Hindlimb muscle (tissue), 1 donor: ENCODE measurements around the gene RELL2. TPM values are rescaled to one million over a fixed set of nuclear protein-coding genes. Genes with fewer than 3 reads are reported as not detected.

Experiments used
- DNase-seq: peaks from one replicate; pipeline ENCODE4 v3.0.0-alpha.2; 2013
- polyA plus RNA-seq: library from polyadenylated mRNA; unstranded; fragments of 120-200 nt; gene quantifications from one replicate; pipeline ENCODE4 v1.2.1, GENCODE V29; 2013; ENCODE audit not compliant: insufficient read length

RELL2 gene
- polyA plus RNA-seq, 1 donor, result 0.12 TPM

DNA sequence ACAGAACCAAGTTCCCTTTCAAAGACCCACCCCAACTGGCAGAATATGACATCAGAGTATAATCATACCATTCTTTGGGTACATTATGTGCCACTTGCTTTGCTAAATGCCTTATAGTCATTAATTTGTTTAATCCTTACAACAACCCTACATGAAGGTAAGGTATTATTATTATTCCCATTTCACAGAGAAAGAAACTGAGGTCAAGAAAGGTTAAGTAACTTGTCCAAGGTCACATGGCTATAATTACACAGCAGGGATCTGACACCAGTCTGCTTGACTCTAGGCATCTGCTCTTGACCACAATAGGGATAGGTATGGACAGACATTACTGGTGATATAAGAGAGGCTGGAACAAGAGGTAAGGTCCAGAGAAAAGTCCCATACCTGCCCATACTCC is 13.2 kb downstream of the RELL2 start:
- DNase-seq, result no peak

GRCh38 chr5:141650851-141651727 is 14.3 kb downstream of the RELL2 start, which contains the start of gene FCHSD1:
FCHSD1 (minus strand) TSS chr5:141651418; CDS start chr5:141651368, 50 bp downstream.
- peak; percentile 74 for DNase-seq

GRCh38 chr5:141651728-141652105 is 14.9 kb downstream of the RELL2 start:
- DNase-seq, result no peak

GRCh38 chr5:141654298-141654697 is 17.5 kb downstream of the RELL2 start:
- no peak for DNase-seq

GRCh38 chr5:141655020-141655419 is 18.2 kb downstream of the RELL2 start:
- DNase-seq, result no peak

- no peak for DNase-seq
Measured at GRCh38 chr5:141656396-141656795, 19.6 kb downstream of the RELL2 start.

- no peak for DNase-seq
Measured at GRCh38 chr5:141657404-141657803, 20.6 kb downstream of the RELL2 start.

DNA sequence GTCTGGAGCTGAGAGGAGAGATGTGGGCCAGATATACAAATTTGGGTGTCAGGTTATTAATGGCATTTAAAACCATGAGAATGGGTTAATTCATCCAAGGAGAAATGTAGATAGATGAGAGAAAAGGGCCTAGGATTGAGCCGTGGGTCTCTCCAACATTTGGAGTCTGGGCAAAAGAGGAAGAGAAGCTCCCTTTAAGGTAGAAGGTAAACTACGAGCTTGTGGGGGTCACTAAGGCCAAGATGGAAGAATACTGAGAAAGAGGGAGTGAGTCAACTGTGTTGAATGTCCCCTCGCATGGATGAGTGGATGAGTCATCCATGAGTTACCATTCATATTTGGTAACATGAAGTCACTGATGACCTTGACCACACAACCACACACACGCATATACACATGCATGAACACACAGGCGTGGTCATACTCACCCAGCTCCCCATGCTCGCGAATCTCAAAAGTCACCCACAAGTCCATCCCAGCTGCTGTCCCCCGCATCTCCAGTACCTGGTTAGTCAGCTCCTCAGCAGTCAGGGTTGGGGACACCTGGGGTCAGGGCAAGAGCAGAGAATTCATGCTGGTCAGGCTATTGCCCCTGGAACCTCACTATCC is 21.2 kb downstream of the RELL2 start:
- no peak for DNase-seq

GRCh38 chr5:141662028-141662427 is 25.2 kb downstream of the RELL2 start:
- no peak for DNase-seq

GRCh38 chr5:141663506-141663905 is 26.7 kb downstream of the RELL2 start:
- DNase-seq, result no peak

DNA sequence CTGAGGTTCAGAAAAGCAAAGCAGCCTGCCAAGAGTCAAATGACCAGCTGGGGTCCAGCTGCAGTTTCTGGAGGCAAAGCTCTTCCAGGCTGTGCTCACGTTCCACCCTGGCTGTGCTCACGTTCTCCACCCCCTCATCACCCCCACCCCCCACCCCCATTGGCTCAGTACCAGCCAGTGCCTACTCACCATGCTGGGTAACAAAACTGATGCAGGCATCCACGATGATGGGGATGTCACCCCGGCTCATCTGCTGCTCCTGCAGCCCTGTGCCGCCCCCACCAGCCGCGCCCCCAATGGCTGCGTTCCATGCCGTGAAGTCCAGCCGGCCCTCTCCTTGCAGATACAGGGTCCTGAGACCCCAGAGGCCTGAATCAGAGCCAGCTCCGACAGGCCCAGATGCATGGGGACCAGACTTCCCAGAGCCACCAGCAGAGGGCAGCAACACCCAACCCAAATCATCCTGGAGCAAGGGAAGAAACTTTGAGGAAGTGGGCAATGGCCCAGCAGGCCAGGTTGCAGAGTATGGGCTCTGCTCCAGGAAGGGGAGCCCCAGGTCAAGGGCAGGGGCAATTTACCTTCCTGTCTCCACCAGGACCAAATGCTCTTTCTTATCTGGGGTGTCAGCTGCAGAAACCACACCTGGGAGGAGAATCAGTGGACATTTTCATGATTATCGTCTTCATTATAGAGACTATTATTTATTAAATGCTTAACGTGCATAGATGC is 28.1 kb downstream of the RELL2 start:
- DNase-seq, result peak; percentile 67

- no peak for DNase-seq
Measured at GRCh38 chr5:141665995-141666940, 29.5 kb downstream of the RELL2 start.

GRCh38 chr5:141668601-141669265 is 31.9 kb downstream of the RELL2 start:
- no peak for DNase-seq

DNA sequence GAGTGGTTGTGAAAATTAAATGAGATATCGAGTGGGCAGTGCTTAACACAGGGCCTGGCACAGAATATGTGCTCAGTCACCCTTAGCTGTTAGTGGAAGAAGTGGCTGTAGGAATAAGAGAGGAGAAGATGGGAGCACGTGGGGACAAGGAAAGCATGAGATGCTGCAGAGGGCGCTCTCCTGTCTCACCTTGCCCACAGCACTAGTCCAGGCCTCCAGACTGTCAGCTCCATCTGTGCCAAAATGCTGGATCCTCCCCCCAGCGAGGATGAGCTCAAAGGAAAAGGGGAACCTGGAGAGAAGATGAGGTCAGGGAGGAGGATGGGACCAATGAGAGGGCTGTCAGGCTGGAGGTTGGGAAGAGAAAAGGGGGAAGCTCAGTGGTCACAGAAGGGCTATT is 32.7 kb downstream of the RELL2 start:
- no peak for DNase-seq

DNA sequence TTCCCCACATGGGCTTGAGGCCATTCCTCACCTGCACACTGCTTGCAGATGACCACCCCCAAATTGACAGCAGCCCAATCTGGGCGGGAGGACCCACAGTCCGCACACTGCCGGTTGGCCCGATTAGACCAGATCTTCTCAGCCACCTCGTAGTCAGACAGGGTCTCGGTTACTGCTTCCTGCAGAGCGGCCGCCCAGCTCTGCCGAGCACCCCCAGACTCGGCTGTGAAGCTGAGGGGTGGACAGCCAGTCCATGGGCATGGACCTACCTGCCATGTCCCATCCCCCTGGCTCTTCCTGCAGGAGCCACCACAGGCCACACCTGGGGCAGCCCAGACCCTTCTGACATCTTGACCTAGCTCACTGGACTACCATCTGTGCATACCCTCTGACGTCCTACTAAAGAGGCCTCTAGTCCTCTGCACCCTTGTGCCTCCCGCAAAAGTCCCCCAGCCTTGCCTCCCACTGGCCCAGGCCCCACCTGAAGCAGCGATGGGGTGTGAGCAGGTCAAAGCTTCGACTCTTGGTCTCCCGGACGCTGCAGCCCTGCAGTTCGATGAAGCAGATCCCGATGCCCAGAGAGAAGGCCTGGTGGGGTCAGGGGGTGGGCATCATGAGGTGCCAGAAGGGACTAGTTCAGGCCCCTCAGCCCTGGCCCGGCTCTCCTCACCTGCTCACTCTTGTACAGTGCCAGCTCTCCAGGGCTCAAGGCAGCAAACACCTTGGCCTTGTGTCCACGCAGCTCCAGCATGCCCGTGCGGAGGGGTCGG is 35.5 kb downstream of the RELL2 start:
- DNase-seq, result no peak

- DNase-seq, result no peak
Measured at GRCh38 chr5:141672841-141673813, 36.3 kb downstream of the RELL2 start.

DNA sequence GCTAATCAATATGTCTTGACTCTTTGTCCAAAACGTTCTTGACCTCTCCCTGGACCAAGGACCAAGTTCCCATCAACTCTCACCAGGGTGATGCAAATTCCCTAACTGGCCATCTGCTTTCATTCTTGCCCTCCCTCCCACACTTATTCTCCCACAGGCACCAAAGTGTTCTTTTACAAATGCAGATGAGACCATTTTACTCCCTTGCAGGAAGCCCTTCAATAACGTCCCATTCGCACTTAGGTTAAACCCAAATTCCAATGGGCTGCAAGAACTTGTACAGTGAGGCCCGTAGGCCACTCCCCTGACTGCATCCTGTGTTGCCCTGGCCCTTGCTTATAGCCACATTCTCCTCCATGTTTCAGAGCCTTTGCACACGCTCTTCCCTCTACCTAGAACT is 38.0 kb downstream of the RELL2 start:
- DNase-seq, result no peak

GRCh38 chr5:141675672-141676071 is 38.9 kb downstream of the RELL2 start:
- no peak for DNase-seq

DNA sequence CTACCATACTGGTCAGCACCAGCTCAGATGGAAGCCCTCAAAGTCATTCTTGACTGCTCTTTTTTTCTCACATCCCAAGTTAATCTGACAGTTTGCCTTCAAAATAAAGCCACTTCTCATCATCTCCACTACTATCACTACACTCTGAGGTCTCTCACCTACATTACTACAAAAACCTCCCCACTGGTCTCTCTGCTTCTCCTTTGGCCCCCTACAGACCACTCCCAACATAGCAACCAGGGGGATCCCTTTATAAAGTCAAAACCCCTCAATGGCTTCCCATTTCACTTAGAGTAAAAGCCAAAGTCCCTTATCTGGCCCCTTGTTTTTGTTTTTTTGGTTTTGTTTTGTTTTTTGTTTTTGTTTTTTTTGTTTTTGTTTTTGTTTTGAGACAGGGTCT is 40.6 kb downstream of the RELL2 start:
- DNase-seq, result no peak

GRCh38 chr5:141680178-141680577 is 43.4 kb downstream of the RELL2 start:
- DNase-seq, result no peak
